Measurements from ENCODE around the gene PCDHGC5.

PCDHGC5 gene

GRCh38 chr5:141522301-141522700 lies 33.4 kb downstream of the PCDHGC5 start:
- DNase-seq (ENCODE audit: low read depth): no peak
- H3K4me3 ChIP-seq (ENCODE audit: low read depth, low read length): no peak overlapping the region
- TF ChIP-seq CTCF (IDR thresholded peaks at IDR 0.05; ENCODE audit: insufficient read depth, low read depth, low read length, missing control alignments): no peak

- H3K4me3 ChIP-seq (ENCODE audit: low read depth, low read length): no peak overlapping the region
- DNase-seq (ENCODE audit: low read depth): no peak
- no peak for TF ChIP-seq CTCF (IDR thresholded peaks at IDR 0.05; ENCODE audit: insufficient read depth, low read depth, low read length, missing control alignments)
These were observed 35.1 kb downstream of the PCDHGC5 start for GRCh38 chr5:141523991-141524390.

GRCh38 chr5:141524604-141525597 lies 36.0 kb downstream of the PCDHGC5 start:
- no peak overlapping the region for H3K4me3 ChIP-seq (ENCODE audit: low read depth, low read length)
- DNase-seq (ENCODE audit: low read depth): peak; percentile 88

GRCh38 chr5:141525653-141526052 lies 36.8 kb downstream of the PCDHGC5 start:
- no peak for TF ChIP-seq CTCF (IDR thresholded peaks at IDR 0.05; ENCODE audit: insufficient read depth, low read depth, low read length, missing control alignments)
- no peak for DNase-seq (ENCODE audit: low read depth)
- H3K4me3 ChIP-seq (ENCODE audit: low read depth, low read length): no peak overlapping the region

More at GRCh38 chr5:141524604-141525597, 36.0 kb downstream of the PCDHGC5 start:
- peak; percentile 99 for TF ChIP-seq CTCF (IDR thresholded peaks at IDR 0.05; ENCODE audit: insufficient read depth, low read depth, low read length, missing control alignments)

GRCh38 chr5:141527426-141527825 lies 38.5 kb downstream of the PCDHGC5 start:
- no peak overlapping the region for H3K4me3 ChIP-seq (ENCODE audit: low read depth, low read length)
- no peak for DNase-seq (ENCODE audit: low read depth)
- no peak for TF ChIP-seq CTCF (IDR thresholded peaks at IDR 0.05; ENCODE audit: insufficient read depth, low read depth, low read length, missing control alignments)

GRCh38 chr5:141528291-141528984 lies 39.6 kb downstream of the PCDHGC5 start:
- no peak for TF ChIP-seq CTCF (IDR thresholded peaks at IDR 0.05; ENCODE audit: insufficient read depth, low read depth, low read length, missing control alignments)
- DNase-seq (ENCODE audit: low read depth): no peak
- H3K4me3 ChIP-seq (ENCODE audit: low read depth, low read length): no peak overlapping the region
